Cardiac fibroblast (primary cell): Measurements from ENCODE around the gene ARID3A.
"Not testable (repeated sequence)": the region's sequence is repeated elsewhere in the genome, so short reads cannot be mapped to it uniquely, and the experiment has no call there.

ENCODE experiments used
- DNase-seq, 2 donors: peaks; one replicate each; pipeline versions ENCODE4 v3.0.0 to v3.0.0-alpha.2; 2010; ENCODE audit warnings: low read depth in 2 of 2
- H3K4me3 ChIP-seq, 2 donors: replicated peaks in 1 of 2; 1 replicate in 1 of 2; 2 replicates in 1 of 2; pipeline ENCODE4 v1.5.1; 2011; ENCODE audit warnings: low read depth in 2 of 2, low read length in 2 of 2, mild to moderate bottlenecking in 2 of 2, moderate library complexity in 1 of 2
- CTCF ChIP-seq: IDR thresholded peaks from one replicate; pipeline ENCODE4 v1.5.1; 2011; ENCODE audit warnings: low read depth, mild to moderate bottlenecking, low read length, inconsistent platforms

Gene ARID3A

DNA sequence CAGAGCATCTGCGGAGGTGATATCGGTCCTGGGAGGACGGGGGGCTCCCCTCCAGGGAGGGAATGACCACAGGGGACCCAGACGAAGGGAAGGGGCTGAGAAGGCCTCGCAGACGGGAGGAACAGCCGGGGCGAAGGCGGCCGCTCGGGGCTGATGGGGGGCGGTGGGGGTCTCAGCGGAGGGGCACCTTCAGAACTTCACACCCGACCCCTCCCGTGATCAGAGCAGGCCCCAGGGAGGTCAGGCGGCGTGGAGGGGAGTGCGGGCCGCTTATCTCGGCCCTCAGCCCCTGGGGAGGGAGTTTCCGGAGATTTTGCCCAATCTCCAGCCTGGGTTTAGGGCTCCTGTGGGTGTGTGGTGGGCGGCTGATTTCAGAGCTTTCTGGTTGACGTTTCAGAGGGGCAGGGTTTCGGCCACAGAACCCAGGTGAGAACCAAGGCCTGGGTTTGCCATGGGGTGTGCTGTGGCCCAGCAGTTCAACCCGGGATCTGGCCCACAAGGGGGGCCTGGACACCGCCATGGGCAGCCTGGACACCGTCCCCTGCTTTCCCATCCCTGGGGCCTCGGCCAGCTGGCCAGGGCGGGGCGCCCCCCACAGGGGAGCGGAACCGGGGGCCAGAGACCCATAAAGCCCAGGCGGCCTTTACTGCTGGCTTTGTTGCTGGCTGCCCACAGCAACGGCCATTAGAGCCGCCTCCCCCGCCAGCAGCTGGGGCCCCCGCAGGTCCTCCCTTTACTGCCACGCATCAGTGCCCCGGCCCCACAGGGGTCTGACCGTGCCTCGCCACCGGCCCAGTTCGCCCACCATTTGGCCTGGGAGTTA lies 29.0 kb downstream of the ARID3A start:
- no peak overlapping the region for H3K4me3 ChIP-seq
- no peak for DNase-seq
- TF ChIP-seq CTCF, result no peak

GRCh38 chr19:955803-956765 lies 30.2 kb downstream of the ARID3A start:
- H3K4me3 ChIP-seq, result no peak overlapping the region
- no peak for TF ChIP-seq CTCF
- DNase-seq, result no peak

- no peak for TF ChIP-seq CTCF
- DNase-seq, result no peak
These were observed 31.1 kb downstream of the ARID3A start for GRCh38 chr19:956766-957440.

GRCh38 chr19:957578-957977 lies 31.7 kb downstream of the ARID3A start:
- H3K4me3 ChIP-seq, DNase-seq: not testable (repeated sequence)

More at GRCh38 chr19:956766-957440, 31.1 kb downstream of the ARID3A start:
- no peak overlapping the region for H3K4me3 ChIP-seq

DNA sequence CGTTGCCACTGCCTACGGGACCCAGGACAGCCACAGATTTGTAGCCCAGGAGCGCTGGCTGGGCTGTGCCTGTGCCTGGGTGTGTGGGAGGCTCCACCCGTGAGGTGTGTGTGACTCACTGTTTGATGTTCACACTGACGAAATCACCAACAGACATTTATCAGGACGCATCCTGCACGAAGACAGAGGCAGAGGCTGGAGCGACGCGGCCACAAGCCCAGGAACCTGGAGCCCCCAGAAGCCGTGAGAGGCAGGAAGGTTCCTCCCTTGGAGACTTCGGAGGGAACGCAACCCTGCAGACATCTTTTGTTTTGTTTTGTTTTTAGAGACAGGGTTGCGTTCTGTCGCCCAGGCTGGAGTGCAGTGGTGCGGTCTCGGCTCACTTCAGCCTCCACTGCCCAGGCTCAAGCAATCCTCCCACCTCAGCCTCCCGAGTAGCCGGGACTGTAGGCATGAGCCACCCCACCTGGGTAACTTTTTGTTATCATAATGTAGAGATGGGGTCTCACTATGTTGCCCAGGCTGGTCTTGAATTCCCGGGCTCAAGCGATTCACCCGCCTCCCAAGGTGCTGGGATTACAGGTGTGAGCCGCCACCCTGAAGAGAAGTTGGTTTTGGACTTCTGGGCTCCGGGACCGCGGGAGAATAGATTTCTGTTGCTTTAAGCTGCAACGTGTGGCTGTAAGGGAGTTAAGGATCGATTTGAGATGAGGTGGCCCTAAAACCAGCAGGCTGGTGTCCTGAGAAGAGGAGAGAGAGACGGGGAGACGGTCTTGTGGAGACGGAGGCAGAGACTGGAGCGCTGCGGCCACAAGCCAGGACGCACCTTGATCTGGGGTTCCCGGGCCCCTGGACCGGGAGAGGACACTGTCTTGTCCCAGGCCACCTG lies 33.4 kb downstream of the ARID3A start:
- peak in 1 of 2 donors; percentile 44 for DNase-seq
- no peak for TF ChIP-seq CTCF
- H3K4me3 ChIP-seq, result no peak overlapping the region

GRCh38 chr19:960020-960419 lies 34.2 kb downstream of the ARID3A start:
- no peak for DNase-seq
- no peak for TF ChIP-seq CTCF
- H3K4me3 ChIP-seq, result no peak overlapping the region
